Fibroblast of peridontal ligament (primary cell): ENCODE data around the gene SYNM.

ENCODE experiments used
- DNase-seq: peaks from one replicate; pipeline ENCODE4 v3.0.0-alpha.2; 2010; ENCODE audit errors: extremely low read depth

The SYNM gene

GRCh38 chr15:99140590-99140989, 35.7 kb downstream of the SYNM start:
- no peak for DNase-seq

- no peak for DNase-seq
Measured at GRCh38 chr15:99141943-99142342, 37.1 kb downstream of the SYNM start.

- DNase-seq, result no peak
Measured at GRCh38 chr15:99142562-99142961, 37.7 kb downstream of the SYNM start.

GRCh38 chr15:99143242-99143641, 38.4 kb downstream of the SYNM start:
- no peak for DNase-seq

GRCh38 chr15:99143655-99144610, 39.1 kb downstream of the SYNM start:
- DNase-seq, result peak; percentile 50

- no peak for DNase-seq
Measured at GRCh38 chr15:99145005-99145404, 40.1 kb downstream of the SYNM start.

GRCh38 chr15:99145778-99146177, 40.9 kb downstream of the SYNM start:
- DNase-seq, result no peak

- DNase-seq, result no peak
Measured at GRCh38 chr15:99146661-99147060, 41.8 kb downstream of the SYNM start.

GRCh38 chr15:99148851-99149276, 44.0 kb downstream of the SYNM start:
- DNase-seq, result no peak

- DNase-seq, result no peak
Measured at GRCh38 chr15:99149366-99149765, 44.5 kb downstream of the SYNM start.

- DNase-seq, result no peak
Measured at GRCh38 chr15:99151156-99151555, 46.3 kb downstream of the SYNM start.

GRCh38 chr15:99153026-99153535, 48.2 kb downstream of the SYNM start:
- DNase-seq, result no peak

GRCh38 chr15:99154271-99154670, 49.4 kb downstream of the SYNM start:
- DNase-seq, result no peak

GRCh38 chr15:99155961-99156443, 51.1 kb downstream of the SYNM start:
- peak; percentile 25 for DNase-seq

GRCh38 chr15:99157456-99157855, 52.6 kb downstream of the SYNM start:
- DNase-seq, result peak; percentile 34

- no peak for DNase-seq
Measured at GRCh38 chr15:99158626-99159412, 53.9 kb downstream of the SYNM start.

- DNase-seq, result no peak
Measured at GRCh38 chr15:99163271-99164062, 58.6 kb downstream of the SYNM start.

GRCh38 chr15:99164119-99164518, 59.2 kb downstream of the SYNM start:
- no peak for DNase-seq

- no peak for DNase-seq
Measured at GRCh38 chr15:99165020-99165790, 60.3 kb downstream of the SYNM start.

- no peak for DNase-seq
Measured at GRCh38 chr15:99165956-99166689, 61.2 kb downstream of the SYNM start.
